Posterior cingulate gyrus (tissue), 11 donors: ENCODE data around the gene PRRC2B.

Experiments
- DNase-seq, 10 donors: peaks; one replicate each; pipeline versions ENCODE4 v3.0.0 to v3.0.0-alpha.2; 2020 to 2021; ENCODE audit warnings: mixed read lengths in 3 of 10
- intact Hi-C: fragments of 100-400 bp; cut with DNase I; formaldehyde crosslinking; loops from one replicate; pipeline ENCODE4 v1.15.1; 2023

Gene PRRC2B

DNA sequence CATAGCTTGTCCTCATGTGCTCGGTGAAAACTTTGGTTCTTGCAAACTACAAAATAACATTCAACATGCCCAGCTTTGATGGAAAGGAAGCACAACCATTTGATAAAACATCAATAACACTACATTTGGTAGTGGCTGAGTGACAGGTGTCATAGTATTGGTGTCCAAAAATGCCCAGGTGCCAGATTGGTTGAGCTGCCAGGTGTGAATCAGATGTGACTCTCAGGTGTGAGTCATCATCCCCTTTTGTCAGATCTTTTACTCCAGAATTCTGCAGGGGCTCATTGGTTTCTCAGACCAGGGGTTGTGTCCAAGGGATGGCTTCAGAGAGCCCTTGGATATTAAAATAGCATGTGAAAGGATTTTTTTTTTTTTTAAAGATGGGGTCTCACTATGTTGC, 86.4 kb downstream of the PRRC2B start:
- DNase-seq: no peak
- intact Hi-C loops: no loop called here

GRCh38 chr9:131481441-131482342, 87.8 kb downstream of the PRRC2B start:
- peak in 2 of 10 donors; percentile 29 to 61 for DNase-seq
- intact Hi-C loops: no loop called here

- DNase-seq: peak in 3 of 10 donors; percentile 52 to 64 (median 64)
- intact Hi-C loops: no loop called here
These were observed 88.6 kb downstream of the PRRC2B start for GRCh38 chr9:131482343-131483006.

GRCh38 chr9:131483319-131484050, 89.6 kb downstream of the PRRC2B start:
- peak in 3 of 10 donors; percentile 76 to 82 (median 77) for DNase-seq
- intact Hi-C loops: no loop called here

GRCh38 chr9:131484051-131484445, 90.2 kb downstream of the PRRC2B start:
- intact Hi-C loops: no loop called here
- DNase-seq: peak in 1 of 10 donors; percentile 14

- DNase-seq: peak in 3 of 10 donors; percentile 27 to 48 (median 39)
- intact Hi-C loops: no loop called here
These were observed 90.8 kb downstream of the PRRC2B start for GRCh38 chr9:131484560-131485185.

- peak in 2 of 10 donors; percentile 41 to 50 for DNase-seq
- intact Hi-C loops: no loop called here
These were observed 91.3 kb downstream of the PRRC2B start for GRCh38 chr9:131485206-131485605.

DNA sequence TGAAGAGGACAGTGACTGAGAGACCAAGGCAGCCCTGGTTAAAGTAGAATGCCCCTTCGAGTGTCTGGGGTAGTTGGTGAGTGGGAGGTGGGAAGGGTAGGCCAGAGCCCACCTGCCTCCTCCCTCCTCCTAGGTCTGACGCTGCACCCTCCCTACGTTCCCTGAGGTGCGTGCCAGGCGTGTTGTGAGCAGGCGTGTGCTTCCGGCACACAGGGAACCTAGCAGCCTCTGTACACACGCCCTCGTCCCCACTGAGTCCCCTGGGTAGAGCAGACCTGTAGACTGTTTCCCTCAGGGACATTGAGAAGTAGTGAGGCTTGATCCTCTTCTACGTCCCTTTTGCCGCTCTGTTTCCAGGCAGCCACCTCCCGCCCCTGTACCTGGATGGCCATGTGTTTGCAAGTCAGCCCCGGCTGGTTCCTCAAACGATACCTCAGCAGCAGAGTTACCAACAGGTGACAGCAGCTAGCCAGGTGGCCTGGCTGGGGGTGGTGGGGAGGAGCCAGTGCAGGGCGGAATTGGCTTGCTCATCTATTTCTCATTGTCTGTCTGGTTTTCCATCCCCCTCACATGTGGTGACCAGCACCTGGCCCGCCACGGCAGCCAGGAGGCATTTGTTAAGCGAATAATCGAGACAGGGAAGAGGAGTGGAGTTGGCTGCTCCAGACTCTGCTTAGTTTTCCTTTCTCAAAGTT, 92.0 kb downstream of the PRRC2B start:
- peak in 3 of 10 donors; percentile 64 to 78 (median 78) for DNase-seq
- intact Hi-C loops: no loop called here

- intact Hi-C loops: no loop called here
- DNase-seq: peak in 3 of 10 donors; percentile 24 to 47 (median 45)
These were observed 93.1 kb downstream of the PRRC2B start for GRCh38 chr9:131487001-131487400.

DNA sequence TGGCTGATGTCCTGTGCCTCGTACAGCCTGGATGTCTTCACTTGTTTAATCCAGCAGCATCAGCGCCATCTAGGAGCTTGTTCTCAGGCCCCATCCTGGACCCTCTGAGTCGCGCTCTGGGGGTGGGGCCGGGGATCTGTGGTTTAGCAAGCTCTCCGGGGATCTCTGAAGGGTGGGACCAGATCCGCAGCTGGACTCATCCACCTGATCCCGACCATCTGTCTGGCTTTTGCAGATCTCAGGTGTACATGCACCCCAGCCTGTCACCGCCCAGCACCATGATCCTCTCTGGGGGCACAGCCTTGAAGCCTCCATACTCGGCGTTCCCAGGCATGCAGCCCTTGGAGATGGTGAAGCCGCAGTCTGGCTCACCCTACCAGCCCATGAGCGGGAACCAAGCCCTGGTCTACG, 93.7 kb downstream of the PRRC2B start:
- intact Hi-C loops: no loop called here
- peak in 2 of 10 donors; percentile 56 to 76 for DNase-seq

DNA sequence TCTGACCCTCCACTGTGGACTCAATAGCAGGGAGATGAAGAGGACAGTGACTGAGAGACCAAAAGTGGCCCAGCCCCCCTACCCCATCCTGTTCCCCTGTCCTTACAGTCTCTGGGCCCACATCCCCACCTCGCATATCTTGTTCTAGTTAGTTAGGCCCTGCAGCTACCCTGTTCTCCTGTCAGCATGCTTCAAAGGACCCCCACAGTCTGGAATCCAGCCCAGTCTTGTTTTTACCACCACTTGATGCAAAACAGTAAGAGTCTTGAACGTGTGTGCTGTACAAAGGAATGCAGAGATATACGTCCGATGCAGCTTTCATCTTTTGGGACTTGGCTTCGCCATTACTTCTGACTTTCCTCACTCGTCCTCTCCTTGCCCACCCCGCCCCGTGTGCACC, 96.6 kb downstream of the PRRC2B start:
- DNase-seq: no peak
- intact Hi-C loops: no loop called here

DNA sequence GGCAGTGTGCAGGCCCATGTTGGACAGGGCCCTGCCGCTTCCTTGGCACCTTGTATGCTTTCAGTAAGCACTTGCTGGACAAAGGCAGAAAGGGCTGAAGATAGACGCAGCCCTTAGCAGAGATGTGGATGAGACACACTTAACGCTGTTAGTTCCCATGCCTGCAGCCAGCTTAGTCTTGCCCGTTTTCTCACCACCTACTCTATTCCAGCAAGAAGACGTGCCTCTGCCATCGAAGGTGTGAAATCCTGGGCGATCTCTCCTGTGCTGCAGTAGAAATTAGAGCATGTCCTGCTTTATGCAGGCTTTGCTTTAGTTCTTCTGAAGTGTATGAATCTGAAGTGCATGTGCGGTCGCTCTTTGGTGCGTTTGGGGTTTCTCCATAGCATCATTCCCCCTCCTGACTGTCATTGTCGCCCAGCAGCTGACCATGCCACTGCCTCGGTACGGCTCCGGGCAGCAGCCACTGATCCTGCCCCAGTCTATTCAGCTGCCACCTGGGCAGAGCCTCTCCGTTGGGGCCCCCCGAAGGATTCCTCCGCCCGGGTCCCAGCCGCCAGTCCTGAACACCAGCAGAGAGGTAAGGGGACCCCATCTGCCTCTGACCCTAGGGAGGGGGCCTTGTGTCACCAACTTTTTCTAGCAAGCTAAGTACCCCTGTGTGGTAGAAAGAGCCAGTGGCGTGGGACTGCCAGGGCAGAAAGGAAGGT, 97.3 kb downstream of the PRRC2B start:
- DNase-seq: peak in 5 of 10 donors; percentile 41 to 92 (median 62)
- intact Hi-C loops: no loop called here

- intact Hi-C loops: no loop called here
- DNase-seq: peak in 1 of 10 donors; percentile 67
These were observed 98.2 kb downstream of the PRRC2B start for GRCh38 chr9:131492070-131492469.

DNA sequence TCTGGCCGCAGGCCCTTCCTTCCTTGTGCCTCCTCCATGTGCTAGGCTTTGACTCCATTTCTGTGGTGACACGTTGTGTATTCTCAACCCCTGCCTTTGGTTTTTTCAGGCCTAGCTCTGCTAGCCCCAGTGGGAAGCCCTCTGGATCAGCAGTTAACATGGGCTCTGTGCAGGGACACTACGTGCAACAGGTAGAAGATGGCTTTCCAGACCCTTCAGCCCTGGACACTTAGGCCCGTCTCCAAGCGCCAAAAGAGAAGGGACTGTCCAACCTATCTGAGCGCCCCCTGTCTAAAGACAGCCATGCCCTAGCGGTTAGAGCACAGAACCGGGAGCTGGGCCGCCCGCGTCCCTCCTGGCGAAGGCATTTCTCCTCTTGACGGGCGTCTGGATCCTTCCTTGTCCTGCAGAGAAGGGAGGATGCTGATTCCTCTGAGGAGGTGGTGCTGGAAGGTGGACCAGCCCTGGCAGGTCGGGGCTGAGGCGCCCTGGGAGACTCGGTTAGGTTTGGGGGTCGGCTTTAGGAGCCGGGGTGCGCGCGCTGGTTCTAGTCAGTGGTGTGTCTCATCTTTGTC, 100.5 kb downstream of the PRRC2B start:
- intact Hi-C loops: no loop called here
- no peak for DNase-seq

- intact Hi-C loops: no loop called here
- peak in 1 of 10 donors; percentile 65 for DNase-seq
These were observed 101.9 kb downstream of the PRRC2B start for GRCh38 chr9:131495785-131496184.

DNA sequence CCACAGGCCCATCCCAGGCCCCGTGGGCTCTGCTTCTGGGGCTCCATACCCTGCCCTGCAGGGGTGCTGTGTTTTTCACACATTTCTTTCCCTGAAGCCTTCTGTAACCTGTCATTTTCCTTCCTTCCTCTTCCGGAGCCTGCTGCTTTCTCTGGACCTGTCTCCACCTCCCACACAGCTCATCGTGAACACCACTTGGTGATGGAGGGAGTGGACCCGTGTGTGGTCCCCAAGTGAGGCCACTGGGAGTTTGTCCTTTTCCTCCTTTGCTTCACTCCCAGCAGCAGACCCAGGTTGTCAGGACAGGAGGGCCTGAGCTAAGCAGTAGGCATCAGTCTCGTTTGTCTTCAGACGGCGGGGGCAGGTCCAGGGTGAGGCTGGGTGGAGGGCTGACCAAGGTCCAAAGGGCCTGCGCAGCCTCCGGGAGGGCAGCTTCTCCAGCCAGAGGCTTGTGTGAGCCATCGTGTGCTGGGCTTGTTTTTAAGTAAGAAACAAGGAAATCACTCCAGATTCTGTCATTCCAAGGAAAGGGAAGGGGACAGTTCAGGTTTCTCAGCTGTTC, 103.0 kb downstream of the PRRC2B start:
- intact Hi-C loops: no loop called here
- no peak for DNase-seq

DNA sequence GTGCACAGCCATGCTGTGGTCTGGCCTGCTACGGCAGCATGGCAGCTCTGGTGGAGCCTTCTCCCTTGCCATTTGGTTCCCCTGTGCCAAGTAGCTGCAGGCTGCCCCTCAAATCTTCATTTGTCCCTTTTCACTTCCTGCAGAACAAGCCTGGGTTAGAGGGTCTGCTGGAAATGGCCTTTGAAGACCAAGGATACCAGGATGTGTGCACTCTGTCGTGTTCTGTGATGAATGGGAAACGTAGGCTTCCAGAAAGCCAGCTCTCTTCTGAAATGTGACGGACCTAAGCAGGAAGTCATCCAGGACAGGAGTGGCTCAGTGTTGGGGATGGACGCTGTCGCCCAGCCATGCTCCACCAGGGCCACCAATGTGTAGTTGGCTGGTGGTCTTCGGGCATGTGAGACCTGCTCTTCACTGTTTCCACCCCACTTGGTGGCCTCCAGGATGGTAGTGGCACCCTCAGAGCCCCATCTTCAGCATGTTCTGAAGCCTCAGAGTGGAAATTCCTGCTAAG, 105.4 kb downstream of the PRRC2B start:
- DNase-seq: no peak
- intact Hi-C loops: no loop called here

DNA sequence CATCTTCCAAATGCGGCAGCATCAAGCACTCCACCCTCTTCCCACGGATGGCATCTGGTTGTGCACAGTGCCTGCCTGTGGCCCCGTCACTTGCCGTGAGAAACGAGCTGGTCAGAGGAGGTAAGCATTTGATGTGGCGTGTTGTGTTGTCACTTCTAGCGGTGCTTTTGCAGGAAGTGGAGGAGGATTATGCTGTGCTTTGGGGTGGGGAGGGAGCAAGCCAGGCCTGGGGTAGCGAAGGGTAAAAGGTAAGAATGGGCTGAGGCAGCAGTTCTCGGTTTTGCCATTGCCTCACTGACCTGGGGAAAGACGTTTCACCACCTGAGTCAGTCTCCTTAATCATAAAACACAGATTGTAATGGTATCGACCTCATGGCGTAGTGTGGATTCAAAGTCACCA, 106.5 kb downstream of the PRRC2B start:
- intact Hi-C loops: no loop called here
- peak in 7 of 10 donors; percentile 36 to 92 (median 66) for DNase-seq
